ENCODE results near the gene SORCS3. TPM values are rescaled to one million over a fixed set of nuclear protein-coding genes. Genes with fewer than 3 reads are reported as not detected.

Gene SORCS3
- total RNA-seq, 1 experiment from 2014 or later: not detected

GRCh38 chr10:104796823-104797222, 155.7 kb downstream of the SORCS3 start:
- Histone ChIP-seq H3K27ac (ENCODE audit: low read depth, low read length) (no peak overlapping the region), H3K9ac (ENCODE audit: low read length) (no peak overlapping the region), H3K9me2 (ENCODE audit: insufficient read depth) (no peaks in the 10 kb centered on the region), H3K36me3 (ENCODE audit: control insufficient read depth in 1 of 2, insufficient read depth in 2 of 2, low read length in 2 of 2) (no peaks in the 10 kb centered on the region), H3K9me3 (ENCODE audit: control insufficient read depth in 1 of 2, insufficient read depth in 1 of 2, low read depth in 1 of 2, low read length in 2 of 2) (no peaks in the 10 kb centered on the region), H3K27me3 (ENCODE audit: insufficient read depth, low read length) (peaks cover 64% of the 10 kb centered on the region), H4K20me1 (ENCODE audit: insufficient read depth) (no peaks in the 10 kb centered on the region), H3K79me2 (ENCODE audit: insufficient read depth, low read length) (no peaks in the 10 kb centered on the region), H3K4me3 (replicated peaks in 1 of 2; ENCODE audit: low read depth in 1 of 2, low read length in 2 of 2) (no peak overlapping the region), H3K4me2 (ENCODE audit: low read length) (no peak overlapping the region), H2AFZ (ENCODE audit: low read depth, low read length, poor library complexity, severe bottlenecking) (no peak overlapping the region), H3K4me1 (ENCODE audit: control insufficient read depth in 1 of 2, insufficient read depth in 2 of 2, low read length in 2 of 2) (no peaks in the 10 kb centered on the region)
- DNase-seq (ENCODE audit: low read depth, low spot score) (no peak), ATAC-seq (no peak)
- CTCF ChIA-PET: interaction anchor here (0.8 to 1.0 kb wide), 2 partner anchors 10 to 15 kb away, joined by 3 read pairs; no protein-coding TSS in a partner anchor
- RAD21 ChIA-PET (ENCODE audit: low non-redundant PET in 1 of 2, low total read pairs in 2 of 2, uncharacterized antibody in 2 of 2, unreplicated experiment in 2 of 2): no interaction called here
- intact Hi-C loops (cut with micrococcal nuclease): no loop called here
- POLR2A ChIA-PET: no interaction called here
- no peak for TF ChIP-seq MAX (IDR thresholded peaks at IDR 0.05)
- TF ChIP-seq SP1 (IDR thresholded peaks at IDR 0.05; ENCODE audit: low read depth): no peak
- no peak for TF ChIP-seq JUND (IDR thresholded peaks at IDR 0.05)
- no peak for TF ChIP-seq ZBTB33 (IDR thresholded peaks at IDR 0.05; ENCODE audit: extremely low read depth, insufficient replicate concordance, low read length)
- TF ChIP-seq EZH2 (IDR thresholded peaks at IDR 0.05): 0 out of 2 replicates have a peak, but pooled peaks have one; percentile 55
- no TSS peak for BruUV-seq (replicated peaks)

- Histone ChIP-seq H3K4me1 (ENCODE audit: control insufficient read depth in 1 of 2, insufficient read depth in 2 of 2, low read length in 2 of 2) (peaks cover 0 to 3% of the 10 kb centered on the region in 2 experiments; a peak in 1 of 4 replicates), H3K27ac (ENCODE audit: low read depth, low read length) (no peak overlapping the region), H3K36me3 (ENCODE audit: control insufficient read depth in 1 of 2, insufficient read depth in 2 of 2, low read length in 2 of 2) (no peaks in the 10 kb centered on the region), H3K9ac (ENCODE audit: low read length) (no peak overlapping the region), H3K9me3 (ENCODE audit: control insufficient read depth in 1 of 2, insufficient read depth in 1 of 2, low read depth in 1 of 2, low read length in 2 of 2) (no peaks in the 10 kb centered on the region), H3K79me2 (ENCODE audit: insufficient read depth, low read length) (no peaks in the 10 kb centered on the region), H3K9me2 (ENCODE audit: insufficient read depth) (no peaks in the 10 kb centered on the region), H3K27me3 (ENCODE audit: insufficient read depth, low read length) (peaks cover 5% of the 10 kb centered on the region), H4K20me1 (ENCODE audit: insufficient read depth) (no peaks in the 10 kb centered on the region), H3K4me3 (replicated peaks in 1 of 2; ENCODE audit: low read depth in 1 of 2, low read length in 2 of 2) (no peak overlapping the region), H3K4me2 (ENCODE audit: low read length) (no peak overlapping the region), H2AFZ (ENCODE audit: low read depth, low read length, poor library complexity, severe bottlenecking) (no peak overlapping the region)
- ATAC-seq: no peak
- BruUV-seq (replicated peaks): no TSS peak
- intact Hi-C loops (cut with micrococcal nuclease): no loop called here
- ChIA-PET CTCF (no interaction called here), RAD21 (ENCODE audit: low non-redundant PET in 1 of 2, low total read pairs in 2 of 2, uncharacterized antibody in 2 of 2, unreplicated experiment in 2 of 2) (no interaction called here), POLR2A (no interaction called here)
- DNase-seq (ENCODE audit: low read depth, low spot score): no peak
- no peak for TF ChIP-seq ZNF274 (IDR thresholded peaks at IDR 0.05; ENCODE audit: low read depth, low read length)
- no peak for TF ChIP-seq SP1 (IDR thresholded peaks at IDR 0.05; ENCODE audit: low read depth)
- TF ChIP-seq ATF3 (IDR thresholded peaks at IDR 0.05): no peak
- TF ChIP-seq FOSL1 (IDR thresholded peaks at IDR 0.05; ENCODE audit: low read depth): no peak
- no peak for TF ChIP-seq SIN3A (IDR thresholded peaks at IDR 0.05; ENCODE audit: low read depth)
- TF ChIP-seq JUND (IDR thresholded peaks at IDR 0.05): no peak
- TF ChIP-seq YY1 (IDR thresholded peaks at IDR 0.05; ENCODE audit: extremely low read depth, insufficient replicate concordance, low read depth, low read length): no peak
- TF ChIP-seq RAD21 (IDR thresholded peaks at IDR 0.05; ENCODE audit: low read depth): no peak
- no peak for TF ChIP-seq SRF (IDR thresholded peaks at IDR 0.05; ENCODE audit: low read depth)
- no peak for TF ChIP-seq CEBPB (IDR thresholded peaks at IDR 0.05; ENCODE audit: low read depth)
- no peak for TF ChIP-seq EZH2 (IDR thresholded peaks at IDR 0.05)
- no peak for TF ChIP-seq EGR1 (IDR thresholded peaks at IDR 0.05; ENCODE audit: low read depth)
- TF ChIP-seq REST (IDR thresholded peaks at IDR 0.05; ENCODE audit: low read depth): no peak
Measured at GRCh38 chr10:104802941-104803340, 161.9 kb downstream of the SORCS3 start.
